GM13976 (cell line): ENCODE results near the gene BCAS4.
"Not testable (repeated sequence)": the region's sequence is repeated elsewhere in the genome, so short reads cannot be mapped to it uniquely, and the experiment has no call there.

Experiments
- DNase-seq: peaks from one replicate; pipeline ENCODE4 v3.0.0; 2012; ENCODE audit warnings: low spot score
- in situ Hi-C: fragments of 300-500 bp; cut with MboI; formaldehyde crosslinking; loops from one replicate; pipeline ENCODE4 v1.12.0; 2022; ENCODE audit warnings: low sequenced_read_pairs, mixed read lengths, inconsistent platforms; ENCODE audit not compliant: unreplicated experiment
- TF ChIP-seq, protein P1 (sequence below): IDR thresholded peaks from 2 replicates; pipeline ENCODE4 v1.5.1; 2012; ENCODE audit warnings: borderline replicate concordance, mild to moderate bottlenecking; ENCODE audit not compliant: insufficient read depth; ENCODE audit errors: extremely low read depth, missing control alignments, control extremely low read depth

Gene BCAS4

DNA sequence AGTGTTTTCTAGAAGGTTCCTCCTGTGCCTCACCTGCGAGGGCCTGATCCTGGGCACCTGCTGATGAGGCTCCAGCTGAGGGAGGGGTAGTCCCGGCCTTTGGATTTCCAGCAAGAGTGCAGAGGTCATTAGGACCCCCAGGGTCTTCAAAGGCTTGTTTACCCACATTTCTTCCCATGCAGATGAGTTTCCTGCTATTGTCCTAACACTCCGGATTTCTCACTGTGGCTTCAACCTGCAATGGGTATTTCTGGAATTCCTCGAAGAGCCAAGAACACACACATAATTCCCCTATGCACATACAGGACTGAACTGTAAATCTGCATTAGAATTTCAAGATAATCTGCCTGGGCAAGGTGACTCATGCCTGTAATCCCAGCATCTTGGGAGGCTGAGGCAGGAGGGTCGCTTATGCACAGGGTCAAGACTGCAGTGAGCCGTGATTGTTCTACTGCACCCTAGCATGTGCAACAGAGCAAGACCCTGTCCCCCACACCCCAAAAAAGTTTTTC lies 82.4 kb downstream of the BCAS4 start:
- DNase-seq, result no peak
- TF ChIP-seq, protein P1, sequence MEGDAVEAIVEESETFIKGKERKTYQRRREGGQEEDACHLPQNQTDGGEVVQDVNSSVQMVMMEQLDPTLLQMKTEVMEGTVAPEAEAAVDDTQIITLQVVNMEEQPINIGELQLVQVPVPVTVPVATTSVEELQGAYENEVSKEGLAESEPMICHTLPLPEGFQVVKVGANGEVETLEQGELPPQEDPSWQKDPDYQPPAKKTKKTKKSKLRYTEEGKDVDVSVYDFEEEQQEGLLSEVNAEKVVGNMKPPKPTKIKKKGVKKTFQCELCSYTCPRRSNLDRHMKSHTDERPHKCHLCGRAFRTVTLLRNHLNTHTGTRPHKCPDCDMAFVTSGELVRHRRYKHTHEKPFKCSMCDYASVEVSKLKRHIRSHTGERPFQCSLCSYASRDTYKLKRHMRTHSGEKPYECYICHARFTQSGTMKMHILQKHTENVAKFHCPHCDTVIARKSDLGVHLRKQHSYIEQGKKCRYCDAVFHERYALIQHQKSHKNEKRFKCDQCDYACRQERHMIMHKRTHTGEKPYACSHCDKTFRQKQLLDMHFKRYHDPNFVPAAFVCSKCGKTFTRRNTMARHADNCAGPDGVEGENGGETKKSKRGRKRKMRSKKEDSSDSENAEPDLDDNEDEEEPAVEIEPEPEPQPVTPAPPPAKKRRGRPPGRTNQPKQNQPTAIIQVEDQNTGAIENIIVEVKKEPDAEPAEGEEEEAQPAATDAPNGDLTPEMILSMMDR, result no peak
- in situ Hi-C loops, result no loop called here

DNA sequence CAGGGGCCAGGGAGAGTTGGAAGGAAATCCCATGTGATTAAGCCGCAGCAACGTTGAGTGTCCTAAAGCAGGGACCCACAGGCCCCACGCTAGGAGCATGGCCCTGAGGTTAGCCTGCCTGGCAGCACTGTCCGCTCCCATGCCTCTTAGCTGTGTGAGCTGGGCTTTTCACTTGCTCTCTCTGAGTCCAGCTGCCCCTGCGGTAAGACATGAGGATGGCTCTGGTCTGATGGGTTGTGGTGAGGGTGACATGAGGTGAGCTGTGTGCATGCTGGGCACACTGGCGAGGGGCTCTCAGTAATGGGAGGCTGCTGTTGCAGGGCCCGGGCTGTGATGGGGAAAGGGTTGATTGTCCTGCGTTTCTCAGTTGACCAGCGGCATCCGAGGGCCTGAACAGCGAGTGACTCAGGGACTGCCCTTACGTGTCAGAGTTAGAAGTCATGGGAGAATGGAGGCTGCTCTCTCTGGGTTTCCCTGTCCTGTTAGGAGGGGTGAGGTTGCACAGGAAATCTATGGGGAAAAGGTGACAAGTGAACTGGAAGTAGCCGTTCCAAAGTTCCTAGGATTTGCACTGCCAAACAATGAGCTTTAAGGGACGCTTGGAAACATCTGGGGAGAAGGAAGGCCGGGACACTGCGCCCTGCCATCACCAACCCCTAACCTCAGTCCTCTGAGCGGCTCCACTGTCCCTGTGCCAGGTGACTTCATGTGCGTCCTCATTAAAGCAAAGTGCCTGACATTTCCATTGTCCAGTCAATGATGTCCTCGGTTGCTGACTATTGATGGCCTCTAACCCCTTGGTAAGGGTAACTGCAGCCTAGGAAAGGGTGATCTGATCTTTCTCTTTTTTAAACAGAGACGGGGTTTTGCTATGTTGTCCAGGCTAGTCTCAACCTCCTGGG lies 85.0 kb downstream of the BCAS4 start:
- no peak for DNase-seq
- TF ChIP-seq, protein P1, result no peak
- in situ Hi-C loops, result no loop called here

DNA sequence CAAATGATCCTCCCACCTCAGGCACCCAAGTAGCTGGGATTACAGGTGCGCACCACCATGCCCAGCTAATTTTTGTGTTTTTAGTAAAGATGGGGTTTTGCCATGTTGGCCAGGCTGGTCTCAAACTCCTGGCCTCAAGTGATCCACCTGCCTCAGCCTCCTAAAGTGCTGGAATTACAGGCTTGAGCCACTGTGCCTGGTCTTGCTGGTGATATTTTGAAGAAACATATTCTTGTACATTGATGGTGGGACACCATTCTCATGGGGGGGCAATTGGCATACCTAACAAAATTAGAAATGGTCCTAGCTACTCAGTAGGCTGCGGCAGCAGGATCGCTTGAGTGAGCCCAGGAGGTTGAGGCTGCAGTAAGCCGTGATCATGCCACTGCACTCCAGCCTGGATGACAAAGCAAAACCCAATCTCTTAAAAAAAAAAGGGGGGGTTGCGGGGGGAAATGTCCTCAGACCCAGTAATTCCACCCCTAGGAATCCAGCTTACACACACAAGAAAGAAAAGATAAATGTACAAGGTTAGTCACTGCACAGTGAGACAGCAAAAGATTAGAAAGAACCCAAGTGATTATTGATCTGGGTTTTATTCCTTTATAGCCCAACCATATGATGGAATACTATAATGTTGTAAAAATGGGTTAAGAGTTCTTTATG lies 87.0 kb downstream of the BCAS4 start:
- DNase-seq, in situ Hi-C loops: not testable (repeated sequence)

- in situ Hi-C loops, result no loop called here
- DNase-seq, result no peak
- TF ChIP-seq, protein P1, result no peak
These were observed 89.0 kb downstream of the BCAS4 start for GRCh38 chr20:50883856-50884255.

DNA sequence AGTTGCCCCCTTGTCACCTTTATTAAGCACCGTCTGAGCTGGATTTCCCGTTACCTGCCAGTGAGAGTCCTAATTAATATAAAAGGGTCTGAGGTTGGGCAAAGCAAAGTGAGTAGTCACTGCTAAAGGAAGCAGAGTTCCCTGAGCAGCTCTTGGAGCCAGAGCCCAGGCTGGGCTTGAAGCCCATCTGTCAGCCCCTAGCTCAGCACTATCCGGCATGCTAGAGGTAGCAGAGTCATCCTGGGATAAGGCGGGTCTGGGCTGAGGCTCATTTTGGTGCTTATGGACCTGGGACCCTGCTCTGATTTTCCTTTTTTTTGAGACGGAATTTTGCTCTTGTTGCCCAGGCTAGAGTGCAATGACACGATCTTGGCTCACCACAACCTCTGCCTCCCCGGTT lies 90.2 kb downstream of the BCAS4 start:
- in situ Hi-C loops, result no loop called here
- no peak for DNase-seq
- TF ChIP-seq, protein P1, result no peak

DNA sequence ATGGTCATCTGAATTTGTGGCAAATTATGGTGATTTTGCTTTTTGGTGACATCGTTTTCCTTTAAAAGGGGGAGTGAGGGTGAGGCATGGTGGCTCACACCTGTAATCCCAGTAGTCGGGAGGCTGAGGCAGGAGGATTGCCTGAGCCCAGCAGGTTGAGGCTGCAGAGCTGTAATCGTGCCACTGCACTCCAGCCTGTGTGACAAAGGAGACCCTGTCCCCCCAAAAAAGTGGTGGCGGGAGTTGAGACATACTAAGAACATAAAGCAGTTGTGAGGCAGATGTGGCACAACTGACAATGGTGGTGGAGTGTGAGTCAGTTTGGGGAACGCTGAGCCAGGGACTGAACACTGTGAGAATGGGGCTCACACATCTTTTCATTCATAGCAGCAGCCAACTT lies 90.9 kb downstream of the BCAS4 start:
- no peak for DNase-seq
- in situ Hi-C loops, result no loop called here
- TF ChIP-seq, protein P1, result no peak
